ENCODE data around the gene STC2. TPM values are rescaled to one million over a fixed set of nuclear protein-coding genes. Genes with fewer than 3 reads are reported as not detected.

The STC2 gene
- total and polyA plus RNA-seq, 2 of the 8 experiments (the other 6 are each of a cell fraction or from before 2014, with no cell fraction given): 26.4 to 53.1 TPM

DNA sequence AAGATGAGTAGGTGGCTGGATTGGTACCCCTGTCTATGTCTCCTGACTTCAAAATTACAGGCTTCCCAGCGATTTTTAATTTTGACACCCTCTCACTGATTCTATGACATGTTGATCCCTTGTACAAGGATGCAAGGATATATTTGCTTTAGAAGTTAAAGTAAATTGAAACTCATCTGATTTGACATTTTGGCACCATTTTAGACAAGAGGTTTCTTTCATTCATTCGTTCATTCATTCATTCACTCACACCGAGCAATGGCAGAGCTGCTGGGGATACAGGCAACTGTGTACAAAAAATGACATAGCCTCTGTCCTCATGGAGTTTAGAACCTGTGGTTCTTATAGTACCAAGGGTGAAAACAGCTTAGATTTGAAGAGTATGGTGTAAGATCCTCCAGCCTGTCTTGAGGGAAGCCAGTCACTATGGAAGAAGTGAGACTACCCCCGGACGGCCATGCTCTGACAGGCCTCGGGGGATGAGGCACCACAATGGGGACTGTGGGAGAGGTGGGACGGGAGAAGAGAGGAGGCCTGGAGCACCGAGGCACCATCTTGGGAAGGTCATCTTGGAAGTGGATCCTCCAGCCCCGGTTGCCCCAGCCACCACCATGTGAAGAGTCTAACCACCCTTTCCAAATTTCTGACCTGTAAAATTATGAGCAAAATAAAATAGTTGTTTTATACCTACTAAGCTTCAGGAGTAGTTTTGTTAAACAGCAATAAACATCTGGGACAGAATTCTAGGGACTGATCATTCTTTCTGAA, 16.2 kb downstream of the STC2 start:
- Histone ChIP-seq H4K91ac (replicated peaks; ENCODE audit: insufficient read length, low read length) (no peak overlapping the region), H3K4me2 (ENCODE audit: insufficient read depth in 1 of 2, low read depth in 2 of 2, low read length in 2 of 2) (no peak overlapping the region), H2BK12ac (ENCODE audit: low read depth, low read length) (no peak overlapping the region), H4K20me1 (replicated peaks in 1 of 2; ENCODE audit: control insufficient read depth in 1 of 2, insufficient read depth in 2 of 2, low read length in 2 of 2) (peaks cover 0 to 3% of the 10 kb centered on the region in 2 experiments), H3K23me2 (ENCODE audit: low read depth, low read length) (no peaks in the 10 kb centered on the region), H3K23ac (ENCODE audit: insufficient read length) (no peak overlapping the region), H2AFZ (ENCODE audit: low read length) (no peak overlapping the region), H4K5ac (ENCODE audit: insufficient read length, low read depth, low read length) (no peak overlapping the region), H3K27me3 (replicated peaks in 1 of 4; ENCODE audit: control insufficient read depth in 3 of 4, extremely low read depth in 1 of 4, insufficient read depth in 3 of 4, low read length in 3 of 4) (no peaks in the 10 kb centered on the region; a peak in 2 of 7 replicates), H3K4me1 (replicated peaks in 1 of 4; ENCODE audit: control insufficient read depth in 3 of 4, insufficient read depth in 4 of 4, low read length in 3 of 4) (peaks cover 0 to 9% (median under 1%) of the 10 kb centered on the region in 4 experiments; a peak in 5 of 7 replicates), H3K14ac (ENCODE audit: insufficient read length) (no peak overlapping the region), H4K8ac (ENCODE audit: extremely low read depth, insufficient read depth, low read length) (no peak overlapping the region), H3K4ac (replicated peaks; ENCODE audit: insufficient read length, low read depth, low read length) (no peak overlapping the region), H3K9me3 (ENCODE audit: insufficient read depth in 2 of 2, low read depth in 1 of 2, low read length in 1 of 2) (peaks cover 8 to 11% of the 10 kb centered on the region in 2 experiments; a peak in 3 of 4 replicates), H3K36me3 (ENCODE audit: control insufficient read depth in 2 of 4, insufficient read depth in 4 of 4, low read length in 3 of 4) (peaks cover 0 to 13% (median 0%) of the 10 kb centered on the region in 4 experiments; a peak in 1 of 8 replicates), H2BK120ac (replicated peaks; ENCODE audit: low read depth, low read length) (no peak overlapping the region), H2BK5ac (ENCODE audit: low read depth, low read length) (no peak overlapping the region), H3K18ac (ENCODE audit: extremely low read depth, low read length) (no peak overlapping the region), H2AK5ac (ENCODE audit: low read depth, low read length) (no peak overlapping the region; the same call in 1 of the 2 replicates), H3K9ac (replicated peaks in 1 of 4; ENCODE audit: extremely low read depth in 1 of 4, low read depth in 3 of 4, low read length in 3 of 4) (no peak overlapping the region), H3K56ac (replicated peaks; ENCODE audit: insufficient read length, low read depth, low read length) (no peak overlapping the region), H3K79me1 (ENCODE audit: low read depth, low read length) (no peaks in the 10 kb centered on the region; the same call in 1 of the 2 replicates), H3K79me2 (ENCODE audit: control insufficient read depth in 1 of 2, insufficient read depth in 2 of 2, low read length in 2 of 2) (no peaks in the 10 kb centered on the region), H2BK20ac (ENCODE audit: low read length) (no peak overlapping the region), H3K27ac (ENCODE audit: low read depth, low read length) (no peak overlapping the region), H2BK15ac (ENCODE audit: low read length) (no peak overlapping the region), H3K4me3 (ENCODE audit: extremely low read depth in 1 of 4, insufficient read depth in 2 of 4, low read depth in 3 of 4, low read length in 4 of 4) (no peak overlapping the region)
- FAIRE-seq (no peak), DNase-seq (ENCODE audit: low read depth in 1 of 2, low spot score in 2 of 2) (no peak)
- WGBS, 2 experiments (ENCODE audit: extremely low coverage in 1 of 2, insufficient coverage in 1 of 2, insufficient read length in 1 of 2, insufficient replicate concordance in 2 of 2, low coverage in 1 of 2, low lambda C conversion rate in 2 of 2, missing lambda C conversion rate in 1 of 2): 81% methylated on average over 9 of the region's 9 CpGs; no CpG with 5 or more reads in 1 of the 2 experiments
- POLR2A ChIA-PET (ENCODE audit: partially characterized antibody): interaction anchor here (14.2 to 25.8 kb wide), 3 partner anchors 4 to 16 kb away, joined by 491 to 536 read pairs (median 536); partner anchors contain the start of gene STC2
- TF ChIP-seq TEAD4 (IDR thresholded peaks at IDR 0.05; ENCODE audit: low read depth, low read length) (no peak), BRCA1 (IDR thresholded peaks at IDR 0.05; ENCODE audit: low read depth, low read length) (no peak), SP4 (IDR thresholded peaks at IDR 0.05; ENCODE audit: low read length) (no peak), SP1 (IDR thresholded peaks at IDR 0.05; ENCODE audit: low read depth, low read length) (no peak), SIX5 (IDR thresholded peaks at IDR 0.05; ENCODE audit: low read depth, low read length) (no peak), TAF7 (optimal IDR thresholded peaks at IDR 0.05; ENCODE audit: borderline replicate concordance, low read depth, low read length) (no peak), CREB1 (IDR thresholded peaks at IDR 0.05) (no peak), RBBP5 (IDR thresholded peaks at IDR 0.05; ENCODE audit: borderline replicate concordance, low read depth, low read length) (no peak), TBP (IDR thresholded peaks at IDR 0.05; ENCODE audit: low read depth, low read length) (no peak), CBX8 (IDR thresholded peaks at IDR 0.05; ENCODE audit: borderline replicate concordance, low read depth, low read length) (no peak)
- CTCF ChIA-PET (ENCODE audit: partially characterized antibody): interaction anchor here (1.0 to 14.3 kb wide), 9 partner anchors 8 to 1003 kb away, joined by 3 to 126 read pairs (median 7); partner anchors contain the start of gene STC2
